A673 (cell line): ENCODE measurements around the gene NRP2. TPM values are rescaled to one million over a fixed set of nuclear protein-coding genes. Genes with fewer than 3 reads are reported as not detected.

Experiments
- BruUV-seq: library from RNA; stranded (reverse); fragments of 400-500 nt; replicated peaks from 2 replicates; lab custom pipeline; 2021; lab: Mats Ljungman, UMichigan
- CTCF ChIA-PET: fragments of 300-600 bp; sonication (Branson Sonifier 250); formaldehyde crosslinking; loops from one replicate; lab custom pipeline; 2022; ENCODE audit warnings: antibody characterized with exemption; lab: Charles Lee
- POLR2A ChIA-PET: fragments of 300-600 bp; sonication (Branson Sonifier 250); formaldehyde crosslinking; loops from one replicate; lab custom pipeline; 2022; ENCODE audit warnings: antibody characterized with exemption; ENCODE audit not compliant: low non-redundant PET; lab: Charles Lee
- DNase-seq: peaks from one replicate; pipeline ENCODE4 v3.0.0-alpha.2; 2015; ENCODE audit warnings: low spot score
- H3K27ac ChIP-seq: fragments of 200-600 bp; sonication (generic); 2 replicates; pipeline ENCODE4 v1.5.1; 2016; ENCODE audit warnings: mixed run types, low read depth, mild to moderate bottlenecking, mixed read lengths, antibody characterized with exemption, low read length; ENCODE audit not compliant: poor library complexity, severe bottlenecking
- H3K27me3 ChIP-seq: fragments of 200-600 bp; sonication (generic); replicated peaks from 2 replicates; pipeline ENCODE4 v1.6.1; 2017; ENCODE audit warnings: mixed run types, low read depth, mild to moderate bottlenecking, mixed read lengths, antibody characterized with exemption, low read length; ENCODE audit not compliant: insufficient read depth, poor library complexity
- H3K36me3 ChIP-seq: fragments of 200-600 bp; sonication (generic); 2 replicates; pipeline ENCODE4 v1.6.1; 2016; ENCODE audit warnings: mixed run types, mild to moderate bottlenecking, mixed read lengths, antibody characterized with exemption, low read length; ENCODE audit not compliant: insufficient read depth, poor library complexity, severe bottlenecking
- H3K4me1 ChIP-seq: fragments of 200-600 bp; sonication (generic); 2 replicates; pipeline ENCODE4 v1.6.1; 2017; ENCODE audit warnings: mixed run types, mild to moderate bottlenecking, mixed read lengths, antibody characterized with exemption, low read length; ENCODE audit not compliant: insufficient read depth, poor library complexity, severe bottlenecking
- H3K4me3 ChIP-seq: fragments of 200-600 bp; sonication (generic); 2 replicates; pipeline ENCODE4 v1.5.1; 2016; ENCODE audit warnings: low read depth, mixed run types, mild to moderate bottlenecking, mixed read lengths, low read length; ENCODE audit not compliant: poor library complexity, severe bottlenecking
- H3K9me3 ChIP-seq: fragments of 200-600 bp; sonication (generic); 2 replicates; pipeline ENCODE4 v1.6.1; 2016; ENCODE audit warnings: mixed run types, low read depth, mild to moderate bottlenecking, mixed read lengths, antibody characterized with exemption, low read length; ENCODE audit not compliant: poor library complexity, severe bottlenecking
- EZH2 ChIP-seq: fragments of 200-600 bp; sonication (generic); IDR thresholded peaks from 2 replicates; pipeline ENCODE4 v1.6.1; 2017; ENCODE audit warnings: borderline replicate concordance, low read depth, mild to moderate bottlenecking, mixed read lengths, antibody characterized with exemption, low read length; ENCODE audit not compliant: poor library complexity, severe bottlenecking
- intact Hi-C: fragments of 100-400 bp; cut with micrococcal nuclease; formaldehyde crosslinking; loops from one replicate; pipeline ENCODE4 v1.10.0; 2022; ENCODE audit not compliant: unreplicated experiment
- total RNA-seq: library from RNA; stranded (reverse); gene quantifications from 2 replicates; pipeline ENCODE4 v1.2.3, GENCODE V29; 2021
- TF ChIP-seq, protein P1 (sequence below): fragments of 300-800, 200-600 bp; sonication (generic); conservative IDR thresholded peaks from 2 replicates; pipeline ENCODE4 v1.5.1; 2017; ENCODE audit warnings: low read depth, mild to moderate bottlenecking, antibody characterized with exemption, low read length, moderate library complexity, mixed read lengths

Gene NRP2
- total RNA-seq, 1 experiment from 2014 or later: 4.0 TPM

DNA sequence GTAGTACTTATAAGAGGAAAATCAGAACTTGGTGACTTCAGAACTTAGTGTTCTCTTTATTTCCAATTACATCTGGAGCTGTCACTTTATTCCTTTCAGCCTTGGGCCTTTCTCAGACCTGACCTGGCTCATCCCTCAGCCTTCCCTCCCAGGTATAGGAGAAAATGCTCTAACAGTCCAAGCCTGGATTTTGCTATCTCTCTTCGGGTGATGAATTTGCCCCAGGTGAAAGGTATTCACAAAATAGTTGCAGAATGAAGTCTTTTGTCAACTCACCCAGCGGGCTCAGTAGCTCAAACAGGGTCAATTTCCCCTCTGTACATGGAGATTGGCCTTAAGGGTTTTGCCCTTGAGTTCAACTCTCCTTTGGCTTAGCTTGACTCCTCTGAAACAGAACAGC, 12.0 kb downstream of the NRP2 start:
- Histone ChIP-seq H3K4me1 (peaks cover 4% of the 10 kb centered on the region), H3K27me3 (peaks cover 5% of the 10 kb centered on the region), H3K27ac (no peak overlapping the region), H3K36me3 (no peaks in the 10 kb centered on the region), H3K4me3 (no peak overlapping the region), H3K9me3 (no peaks in the 10 kb centered on the region)
- no TSS peak for BruUV-seq
- no peak for DNase-seq
- POLR2A ChIA-PET: no interaction called here
- CTCF ChIA-PET: no interaction called here
- no peak for TF ChIP-seq EZH2
- TF ChIP-seq, protein P1, sequence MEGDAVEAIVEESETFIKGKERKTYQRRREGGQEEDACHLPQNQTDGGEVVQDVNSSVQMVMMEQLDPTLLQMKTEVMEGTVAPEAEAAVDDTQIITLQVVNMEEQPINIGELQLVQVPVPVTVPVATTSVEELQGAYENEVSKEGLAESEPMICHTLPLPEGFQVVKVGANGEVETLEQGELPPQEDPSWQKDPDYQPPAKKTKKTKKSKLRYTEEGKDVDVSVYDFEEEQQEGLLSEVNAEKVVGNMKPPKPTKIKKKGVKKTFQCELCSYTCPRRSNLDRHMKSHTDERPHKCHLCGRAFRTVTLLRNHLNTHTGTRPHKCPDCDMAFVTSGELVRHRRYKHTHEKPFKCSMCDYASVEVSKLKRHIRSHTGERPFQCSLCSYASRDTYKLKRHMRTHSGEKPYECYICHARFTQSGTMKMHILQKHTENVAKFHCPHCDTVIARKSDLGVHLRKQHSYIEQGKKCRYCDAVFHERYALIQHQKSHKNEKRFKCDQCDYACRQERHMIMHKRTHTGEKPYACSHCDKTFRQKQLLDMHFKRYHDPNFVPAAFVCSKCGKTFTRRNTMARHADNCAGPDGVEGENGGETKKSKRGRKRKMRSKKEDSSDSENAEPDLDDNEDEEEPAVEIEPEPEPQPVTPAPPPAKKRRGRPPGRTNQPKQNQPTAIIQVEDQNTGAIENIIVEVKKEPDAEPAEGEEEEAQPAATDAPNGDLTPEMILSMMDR: no peak
- intact Hi-C loops: no loop called here

DNA sequence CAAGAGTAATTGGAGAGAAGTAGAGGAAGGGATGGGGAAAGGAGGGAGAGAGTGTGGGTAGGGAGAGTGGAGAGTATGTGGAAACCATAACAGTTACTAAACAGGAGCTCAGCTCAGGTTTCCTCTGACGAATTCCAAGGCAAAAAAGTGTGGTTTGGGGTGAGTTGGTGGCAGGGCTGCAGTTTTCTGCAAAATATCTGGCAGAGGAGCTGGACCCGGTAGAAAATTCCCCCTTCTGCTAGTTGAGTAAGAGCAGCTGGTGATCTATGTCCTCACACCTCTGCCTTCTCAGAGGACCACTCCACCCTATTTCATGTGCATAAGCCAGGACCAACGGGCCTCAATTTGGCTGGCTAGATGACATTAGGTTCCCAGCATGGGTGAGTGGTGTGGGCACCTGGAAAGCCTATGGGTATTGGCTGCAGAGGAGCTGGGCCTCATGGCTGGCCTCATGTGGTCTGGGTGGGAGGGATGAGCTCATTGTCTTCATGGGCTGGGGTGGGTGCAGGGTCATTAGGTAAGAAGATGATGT, 13.2 kb downstream of the NRP2 start:
- no peak for DNase-seq
- Histone ChIP-seq H3K27me3 (peaks cover 5% of the 10 kb centered on the region), H3K4me1 (no peaks in the 10 kb centered on the region), H3K4me3 (no peak overlapping the region), H3K9me3 (no peaks in the 10 kb centered on the region), H3K36me3 (no peaks in the 10 kb centered on the region), H3K27ac (no peak overlapping the region)
- intact Hi-C loops: no loop called here
- no TSS peak for BruUV-seq
- TF ChIP-seq EZH2: no peak
- TF ChIP-seq, protein P1: no peak
- POLR2A ChIA-PET: no interaction called here
- CTCF ChIA-PET: no interaction called here

DNA sequence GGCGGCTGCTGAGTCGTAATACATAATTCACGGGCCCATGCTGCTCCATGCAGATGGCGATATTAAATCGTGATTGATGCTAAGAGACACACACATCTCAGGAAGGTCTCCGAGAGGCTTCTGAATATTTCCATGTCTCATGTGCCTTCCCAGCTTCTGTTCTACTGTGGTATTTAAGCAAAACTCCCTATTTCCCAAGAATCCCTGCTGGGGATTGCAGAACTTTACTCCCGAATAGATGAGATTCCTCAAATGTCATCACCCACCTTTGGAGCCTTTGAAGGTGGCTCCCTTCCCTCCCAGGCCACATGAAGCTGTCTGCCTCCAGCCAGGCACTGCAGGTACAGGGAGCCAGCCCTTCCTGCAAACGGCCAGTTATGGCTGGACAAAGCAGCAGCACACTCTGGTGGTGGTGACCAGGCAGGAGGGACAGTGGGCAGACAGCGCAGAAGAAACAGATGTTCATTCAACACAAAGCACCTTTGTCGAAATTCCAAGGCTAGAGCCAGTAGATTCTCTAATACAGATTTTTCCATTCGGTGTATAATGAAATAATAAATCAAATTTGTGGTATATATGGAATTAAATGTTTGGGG, 14.1 kb downstream of the NRP2 start:
- Histone ChIP-seq H3K4me3 (no peak overlapping the region), H3K27ac (no peak overlapping the region), H3K4me1 (no peaks in the 10 kb centered on the region), H3K9me3 (no peaks in the 10 kb centered on the region), H3K27me3 (peaks cover 5% of the 10 kb centered on the region), H3K36me3 (no peaks in the 10 kb centered on the region)
- POLR2A ChIA-PET: no interaction called here
- CTCF ChIA-PET: no interaction called here
- no TSS peak for BruUV-seq
- DNase-seq: no peak
- intact Hi-C loops: no loop called here
- TF ChIP-seq, protein P1: no peak
- TF ChIP-seq EZH2: no peak
